Stimulated activated CD8-positive, alpha-beta memory T cell treated with anti-CD3 and anti-CD28 coated beads, Interleukin-4, amount 100 ng/mL, for 48 hours (primary cell): ENCODE data around the gene SLC39A11.
"Not testable (repeated sequence)": the region's sequence is repeated elsewhere in the genome, so short reads cannot be mapped to it uniquely, and the experiment has no call there.

Experiments used
- DNase-seq: peaks from one replicate; pipeline ENCODE4 v3.0.0-alpha.2; 2020

Gene SLC39A11

GRCh38 chr17:73105431-73105830, 12.9 kb upstream of the SLC39A11 start:
- DNase-seq: no peak

GRCh38 chr17:73104450-73104849, 12.0 kb upstream of the SLC39A11 start:
- no peak for DNase-seq

- DNase-seq: no peak
These were observed 11.3 kb upstream of the SLC39A11 start for GRCh38 chr17:73103641-73104335.

- DNase-seq: no peak
These were observed 8.5 kb upstream of the SLC39A11 start for GRCh38 chr17:73101031-73101430.

GRCh38 chr17:73100363-73100762, 7.9 kb upstream of the SLC39A11 start:
- no peak for DNase-seq

- DNase-seq: no peak
These were observed 7.0 kb upstream of the SLC39A11 start for GRCh38 chr17:73099511-73099910.

GRCh38 chr17:73098919-73099318, 6.4 kb upstream of the SLC39A11 start:
- no peak for DNase-seq

- DNase-seq: not testable (repeated sequence)
These were observed 5.7 kb upstream of the SLC39A11 start for GRCh38 chr17:73097973-73098765.

GRCh38 chr17:73096866-73097265, 4.4 kb upstream of the SLC39A11 start:
- DNase-seq: no peak

- DNase-seq: no peak
These were observed 3.7 kb upstream of the SLC39A11 start for GRCh38 chr17:73096211-73096610.

GRCh38 chr17:73093286-73093685, 798 bp upstream of the SLC39A11 start:
- no peak for DNase-seq

GRCh38 chr17:73091770-73092522, 542 bp downstream of the SLC39A11 start:
- DNase-seq: peak; percentile 30

GRCh38 chr17:73091410-73091769, 1.1 kb downstream of the SLC39A11 start:
- no peak for DNase-seq

GRCh38 chr17:73090396-73091202, 1.9 kb downstream of the SLC39A11 start:
- DNase-seq: no peak

- no peak for DNase-seq
These were observed 2.9 kb downstream of the SLC39A11 start for GRCh38 chr17:73089322-73090317.

- no peak for DNase-seq
These were observed 3.9 kb downstream of the SLC39A11 start for GRCh38 chr17:73088561-73088960.

- no peak for DNase-seq
These were observed 9.1 kb downstream of the SLC39A11 start for GRCh38 chr17:73083432-73083831.

GRCh38 chr17:73074566-73074965, 17.9 kb downstream of the SLC39A11 start:
- no peak for DNase-seq

- no peak for DNase-seq
These were observed 20.1 kb downstream of the SLC39A11 start for GRCh38 chr17:73072219-73072962.

- no peak for DNase-seq
These were observed 21.2 kb downstream of the SLC39A11 start for GRCh38 chr17:73071066-73071999.
